ENCODE measurements around the gene NAIF1.

DNA sequence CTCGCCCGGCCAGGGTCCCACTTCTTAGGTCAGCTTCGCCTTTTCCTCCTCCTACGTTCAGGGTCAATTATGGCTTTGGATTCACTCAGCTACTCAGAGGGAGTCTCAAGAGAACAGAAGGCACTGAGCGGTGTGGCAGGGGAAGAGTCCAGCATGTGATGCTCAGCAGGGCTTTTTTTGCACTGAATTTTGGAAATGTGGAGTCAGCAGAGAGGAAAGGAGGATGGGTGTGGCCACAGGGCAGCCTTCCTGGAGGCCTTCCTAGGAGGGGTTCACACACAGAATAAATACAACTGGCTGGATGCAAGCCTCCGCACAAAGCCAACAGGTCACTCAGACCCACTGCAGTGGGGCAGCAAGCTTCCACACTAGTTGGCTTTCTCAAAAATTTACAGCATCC, 4.8 kb downstream of the NAIF1 start:
- TF ChIP-seq CTCF (IDR thresholded peaks at IDR 0.05) (no peak), EZH2 (IDR thresholded peaks at IDR 0.05) (no peak), EZH2phosphoT487 (IDR thresholded peaks at IDR 0.05) (no peak)
